Endothelial cell of umbilical vein (primary cell): ENCODE measurements around the gene OPRD1. TPM values are rescaled to one million over a fixed set of nuclear protein-coding genes. Genes with fewer than 3 reads are reported as not detected.

Experiments used
- BruUV-seq: library from RNA; stranded (reverse); fragments of 400-500 nt; replicated peaks from 2 replicates; lab custom pipeline; 2021; lab: Mats Ljungman, UMichigan
- CTCF ChIA-PET: fragments of 300-600, 350-600 bp; sonication (Branson Sonifier 250); formaldehyde crosslinking; loops from one replicate; lab custom pipeline; 2021; ENCODE audit warnings: antibody characterized with exemption, inconsistent platforms; lab: Charles Lee
- POLR2A ChIA-PET: fragments of 300-600, 350-600 bp; sonication (Branson Sonifier 250); formaldehyde crosslinking; loops from one replicate; lab custom pipeline; 2021; ENCODE audit warnings: antibody characterized with exemption, inconsistent platforms; lab: Charles Lee
- DNase-seq: peaks from one replicate; pipeline ENCODE4 v3.0.0-alpha.2; 2011; ENCODE audit warnings: low read depth, low spot score
- FAIRE-seq: peaks from 2 replicates; lab custom pipeline; 2011; peaks lifted over from hg19 to GRCh38; lab: Jason Lieb, UNC
- H2AFZ ChIP-seq: 2 replicates; pipeline ENCODE4 v1.6.0; 2012; ENCODE audit warnings: low read depth, low read length, control low read depth, inconsistent platforms
- H3K27ac ChIP-seq: 2 replicates; pipeline ENCODE4 v1.5.1; 2011; ENCODE audit warnings: low read depth, mild to moderate bottlenecking, control low read depth, low read length, moderate library complexity; ENCODE audit not compliant: insufficient read depth
- H3K27me3 ChIP-seq, 2 experiments: 2 replicates each; pipeline versions ENCODE4 v1.6.0 to v1.6.1; 2011; ENCODE audit warnings: low read length in 2 of 2, mixed read lengths in 1 of 2; ENCODE audit not compliant: control insufficient read depth in 2 of 2, insufficient read depth in 2 of 2
- H3K36me3 ChIP-seq, 2 experiments: 2 replicates in 1 of 2; 3 replicates in 1 of 2; pipeline ENCODE4 v1.5.1; 2011; ENCODE audit warnings: low read length in 2 of 2, mild to moderate bottlenecking in 1 of 2, moderate library complexity in 1 of 2; ENCODE audit not compliant: control insufficient read depth in 2 of 2, insufficient read depth in 2 of 2; ENCODE audit errors: extremely low read depth in 1 of 2
- H3K4me1 ChIP-seq: 3 replicates; pipeline ENCODE4 v1.5.1; 2011; ENCODE audit warnings: mild to moderate bottlenecking, low read length; ENCODE audit not compliant: control insufficient read depth, insufficient read depth; ENCODE audit errors: extremely low read depth
- H3K4me2 ChIP-seq: 2 replicates; pipeline ENCODE4 v1.6.1; 2011; ENCODE audit warnings: low read length, control low read depth, mixed read lengths; ENCODE audit not compliant: insufficient read depth
- H3K4me3 ChIP-seq, 3 experiments: fragments of 200-600 bp in 1 of 3; sonication (generic), shearing (Covaris generic) in 1 of 3; replicated peaks in 1 of 3; 2 replicates each; pipeline ENCODE4 v1.5.1; 2011 to 2016; ENCODE audit warnings: control low read depth in 3 of 3, low read length in 3 of 3, mild to moderate bottlenecking in 2 of 3, inconsistent platforms in 1 of 3, low read depth in 1 of 3, moderate library complexity in 1 of 3; ENCODE audit not compliant: insufficient read depth in 1 of 3
- H3K79me2 ChIP-seq: 2 replicates; pipeline ENCODE4 v1.6.0; 2012; ENCODE audit warnings: low read length, inconsistent platforms; ENCODE audit not compliant: control insufficient read depth, insufficient read depth
- H3K9ac ChIP-seq: replicated peaks from 2 replicates; pipeline ENCODE3; 2011; ENCODE audit warnings: low read length, control low read depth; ENCODE audit not compliant: insufficient read depth; ENCODE audit errors: extremely low read depth
- H3K9me1 ChIP-seq: replicated peaks from 3 replicates; pipeline ENCODE4 v1.6.0; 2011; ENCODE audit warnings: mild to moderate bottlenecking, low read length; ENCODE audit not compliant: control insufficient read depth, insufficient read depth; ENCODE audit errors: extremely low read depth
- H3K9me3 ChIP-seq: replicated peaks from 2 replicates; pipeline ENCODE4 v1.5.1; 2012; ENCODE audit warnings: low read length, inconsistent platforms; ENCODE audit not compliant: control insufficient read depth, insufficient read depth
- H4K20me1 ChIP-seq: replicated peaks from 2 replicates; pipeline ENCODE3; 2011; ENCODE audit warnings: mild to moderate bottlenecking, low read length; ENCODE audit not compliant: control insufficient read depth, insufficient read depth; ENCODE audit errors: extremely low read depth
- EZH2 ChIP-seq: IDR thresholded peaks from 2 replicates; pipeline ENCODE4 v1.6.1; 2012; ENCODE audit warnings: borderline replicate concordance, low read depth, mild to moderate bottlenecking, moderate library complexity, low read length, inconsistent platforms; ENCODE audit not compliant: severe bottlenecking
- FOS ChIP-seq: IDR thresholded peaks from 2 replicates; pipeline ENCODE4 v1.6.1; 2011; ENCODE audit warnings: mild to moderate bottlenecking, low read length, moderate library complexity, borderline replicate concordance; ENCODE audit not compliant: insufficient read depth
- GATA2 ChIP-seq: IDR thresholded peaks from 2 replicates; pipeline ENCODE4 v1.7.0; 2011; ENCODE audit warnings: low read depth, mild to moderate bottlenecking, moderate library complexity, mixed read lengths, low read length; ENCODE audit not compliant: insufficient read length, insufficient read depth
- JUN ChIP-seq: IDR thresholded peaks from 2 replicates; pipeline ENCODE4 v1.6.1; 2011; ENCODE audit warnings: borderline replicate concordance, low read depth; ENCODE audit not compliant: insufficient read length, insufficient read depth
- MYC ChIP-seq: IDR thresholded peaks from one replicate; pipeline ENCODE4 v1.6.1; 2011; ENCODE audit warnings: mild to moderate bottlenecking, low read depth, low read length
- POLR2A ChIP-seq: IDR thresholded peaks from 2 replicates; pipeline ENCODE4 v1.6.1; 2012; ENCODE audit warnings: low read depth, mild to moderate bottlenecking, control low read depth, low read length
- POLR2AphosphoS5 ChIP-seq: IDR thresholded peaks from 2 replicates; pipeline ENCODE4 v1.6.1; 2012; ENCODE audit warnings: low read depth, mild to moderate bottlenecking, control low read depth, low read length, moderate library complexity; ENCODE audit not compliant: insufficient read depth
- dilution Hi-C: fragments of 300-500 bp; cut with MboI; formaldehyde crosslinking; loops from one replicate; pipeline ENCODE4 v1.15.0; 2019; ENCODE audit warnings: low sequenced_read_pairs; ENCODE audit not compliant: extremely low pct_ligation_motif_present
- intact Hi-C: fragments of 100-400 bp; cut with micrococcal nuclease; formaldehyde crosslinking; loops from one replicate; pipeline ENCODE4 v1.10.0; 2022
- polyA plus RNA-seq, 4 experiments: library from polyadenylated mRNA; depleted of rRNA in 3 of 4; stranded (reverse) in 3 of 4; unstranded in 1 of 4; fragments of >200 nt; gene quantifications; 2 replicates each; pipeline versions ENCODE4 v1.2.1 to v1.2.3, GENCODE V29; 2011 to 2012; ENCODE audit warnings: missing spikeins in 1 of 4
- total RNA-seq: library from RNA; stranded (reverse); gene quantifications from 2 replicates; pipeline ENCODE4 v1.2.3, GENCODE V29; 2021
- TF ChIP-seq, protein P1 (sequence below), 2 donors: IDR thresholded peaks; 1 replicate in 1 of 2; 2 replicates in 1 of 2; pipeline ENCODE4 v1.5.1; 2011; ENCODE audit warnings: low read length in 2 of 2, mild to moderate bottlenecking in 2 of 2, moderate library complexity in 2 of 2, control low read depth in 1 of 2, inconsistent platforms in 1 of 2, low read depth in 1 of 2; ENCODE audit not compliant: insufficient read depth in 1 of 2; ENCODE audit errors: extremely low read depth in 1 of 2
- TF ChIP-seq, protein P2 (sequence below): IDR thresholded peaks from 2 replicates; pipeline ENCODE4 v1.6.1; 2011; ENCODE audit not compliant: insufficient read depth, insufficient read length

OPRD1 gene
- total and polyA plus RNA-seq, 2 donors (not counting 3 experiments of a cell fraction or from before 2014, with no cell fraction given) = not detected

DNA sequence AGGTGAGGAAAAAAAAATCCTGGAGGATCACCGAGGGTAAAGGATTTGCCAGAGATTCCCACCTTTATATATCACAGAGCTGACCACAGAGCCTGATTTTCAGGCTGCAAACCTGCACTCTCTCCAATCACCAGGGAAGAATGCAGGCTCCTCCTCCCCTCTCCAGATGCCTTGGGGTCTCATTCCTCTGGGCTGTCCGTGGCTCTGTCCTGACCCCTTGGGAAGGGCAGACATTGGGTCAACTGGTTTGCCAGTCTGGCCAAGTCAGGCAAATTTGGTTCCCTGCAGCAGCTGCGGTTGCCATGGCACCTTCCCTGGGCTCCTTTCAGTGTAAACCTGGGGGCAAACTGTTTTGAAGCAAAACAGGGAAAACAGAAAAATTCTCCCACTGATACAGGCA lies 11.6 kb upstream of the OPRD1 start:
- DNase-seq (no peak), FAIRE-seq (no peak)
- no peaks in the 10 kb centered on the region for H3K9me1 ChIP-seq
- H3K9ac ChIP-seq = no peak overlapping the region
- H3K4me3 ChIP-seq = no peak overlapping the region
- peaks cover 1 to 4% of the 10 kb centered on the region in 2 experiments for H3K27me3 ChIP-seq
- TF ChIP-seq JUN (no peak), EZH2 (no peak), MYC (no peak), POLR2AphosphoS5 (no peak), GATA2 (no peak), POLR2A (no peak), FOS (no peak)
- TF ChIP-seq, protein P1, sequence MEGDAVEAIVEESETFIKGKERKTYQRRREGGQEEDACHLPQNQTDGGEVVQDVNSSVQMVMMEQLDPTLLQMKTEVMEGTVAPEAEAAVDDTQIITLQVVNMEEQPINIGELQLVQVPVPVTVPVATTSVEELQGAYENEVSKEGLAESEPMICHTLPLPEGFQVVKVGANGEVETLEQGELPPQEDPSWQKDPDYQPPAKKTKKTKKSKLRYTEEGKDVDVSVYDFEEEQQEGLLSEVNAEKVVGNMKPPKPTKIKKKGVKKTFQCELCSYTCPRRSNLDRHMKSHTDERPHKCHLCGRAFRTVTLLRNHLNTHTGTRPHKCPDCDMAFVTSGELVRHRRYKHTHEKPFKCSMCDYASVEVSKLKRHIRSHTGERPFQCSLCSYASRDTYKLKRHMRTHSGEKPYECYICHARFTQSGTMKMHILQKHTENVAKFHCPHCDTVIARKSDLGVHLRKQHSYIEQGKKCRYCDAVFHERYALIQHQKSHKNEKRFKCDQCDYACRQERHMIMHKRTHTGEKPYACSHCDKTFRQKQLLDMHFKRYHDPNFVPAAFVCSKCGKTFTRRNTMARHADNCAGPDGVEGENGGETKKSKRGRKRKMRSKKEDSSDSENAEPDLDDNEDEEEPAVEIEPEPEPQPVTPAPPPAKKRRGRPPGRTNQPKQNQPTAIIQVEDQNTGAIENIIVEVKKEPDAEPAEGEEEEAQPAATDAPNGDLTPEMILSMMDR (IDR thresholded peaks at IDR 0.05; ENCODE audit: extremely low read depth in 1 of 2, insufficient read depth in 1 of 2, low read depth in 1 of 2, low read length in 2 of 2) = no peak
- TF ChIP-seq, protein P2, sequence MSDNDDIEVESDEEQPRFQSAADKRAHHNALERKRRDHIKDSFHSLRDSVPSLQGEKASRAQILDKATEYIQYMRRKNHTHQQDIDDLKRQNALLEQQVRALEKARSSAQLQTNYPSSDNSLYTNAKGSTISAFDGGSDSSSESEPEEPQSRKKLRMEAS = no peak
- no peaks in the 10 kb centered on the region for H3K9me3 ChIP-seq
- BruUV-seq = no TSS peak
- H3K36me3 ChIP-seq = no peaks in the 10 kb centered on the region
- no peaks in the 10 kb centered on the region for H3K79me2 ChIP-seq
- POLR2A ChIA-PET = no interaction called here
- no peaks in the 10 kb centered on the region for H4K20me1 ChIP-seq
- intact Hi-C loops (no loop called here), dilution Hi-C loops (no loop called here)
- no peaks in the 10 kb centered on the region for H3K4me1 ChIP-seq
- CTCF ChIA-PET = interaction anchor here (0.7 kb wide), 1 partner anchor 85 kb away, joined by 3 read pairs; no protein-coding TSS in a partner anchor
- H3K27ac ChIP-seq = no peak overlapping the region
- H2AFZ ChIP-seq = no peak overlapping the region
- H3K4me2 ChIP-seq = no peak overlapping the region
